Smooth muscle cell (in vitro differentiated cells): Measurements from ENCODE around the gene WIPF3. TPM values are rescaled to one million over a fixed set of nuclear protein-coding genes. Genes with fewer than 3 reads are reported as not detected.

Experiments used
- DNase-seq: peaks from one replicate; lab custom pipeline; 2025; ENCODE audit not compliant: unreplicated experiment; lab: John Stamatoyannopoulos, UW
- H2AFZ ChIP-seq: fragments of 200-600 bp; sonication (generic); 2 replicates; pipeline ENCODE4 v1.6.0; 2016; ENCODE audit warnings: antibody characterized with exemption, low read depth, mild to moderate bottlenecking
- H3F3A ChIP-seq: fragments of 200-600 bp; sonication (generic); 2 replicates; pipeline ENCODE4 v1.6.0; 2017; ENCODE audit warnings: antibody characterized with exemption, low read depth
- H3K27ac ChIP-seq: fragments of 200-600 bp; sonication (generic); 2 replicates; pipeline ENCODE4 v1.5.1; 2016; ENCODE audit warnings: low read depth, mild to moderate bottlenecking
- H3K27me3 ChIP-seq: fragments of 200-600 bp; sonication (generic); 2 replicates; pipeline ENCODE4 v1.6.1; 2016; ENCODE audit warnings: low read depth, mild to moderate bottlenecking
- H3K36me3 ChIP-seq: fragments of 200-600 bp; sonication (generic); 2 replicates; pipeline ENCODE4 v1.5.1; 2016; ENCODE audit warnings: low read depth
- H3K4me1 ChIP-seq: fragments of 200-600 bp; sonication (generic); 2 replicates; pipeline ENCODE4 v1.5.1; 2016; ENCODE audit warnings: low read depth
- H3K4me2 ChIP-seq: fragments of 200-600 bp; sonication (generic); 2 replicates; pipeline ENCODE4 v1.6.0; 2016; ENCODE audit warnings: mild to moderate bottlenecking
- H3K4me3 ChIP-seq: fragments of 200-600 bp; sonication (generic); 2 replicates; pipeline ENCODE4 v1.5.1; 2016; ENCODE audit warnings: mild to moderate bottlenecking
- H3K79me2 ChIP-seq: fragments of 200-600 bp; sonication (generic); 2 replicates; pipeline ENCODE4 v1.6.0; 2016; ENCODE audit warnings: low read depth, mild to moderate bottlenecking
- H3K9ac ChIP-seq: fragments of 200-600 bp; sonication (generic); 2 replicates; pipeline ENCODE4 v1.6.0; 2016; ENCODE audit warnings: low read depth
- H3K9me3 ChIP-seq: fragments of 200-600 bp; sonication (generic); replicated peaks from 2 replicates; pipeline ENCODE4 v1.5.1; 2016; ENCODE audit warnings: low read depth
- H4K20me1 ChIP-seq: fragments of 200-600 bp; sonication (generic); 2 replicates; pipeline ENCODE4 v1.6.0; 2016; ENCODE audit warnings: low read depth
- CTCF ChIP-seq: fragments of 200-600 bp; sonication (generic); IDR thresholded peaks from 2 replicates; pipeline ENCODE4 v1.5.1; 2017; ENCODE audit warnings: borderline replicate concordance, mild to moderate bottlenecking, antibody characterized with exemption; ENCODE audit not compliant: insufficient read depth, poor library complexity, severe bottlenecking
- WGBS: methylation state at CpG from one replicate; pipeline ENCODE4 v1.1.7; 2016; ENCODE audit warnings: low lambda C conversion rate; 5-methylcytosine and 5-hydroxymethylcytosine counted together
- polyA plus RNA-seq: library from polyadenylated mRNA; unstranded; fragments of >200 nt; fragmentation: Nextera tagmentation; extraction: Ambion mirVana; gene quantifications from 2 replicates; pipeline ENCODE4 v1.2.1, GENCODE V29; 2016
- total RNA-seq: library from RNA; depleted of rRNA; stranded (reverse); fragments of >200 nt; gene quantifications from 2 replicates; pipeline ENCODE4 v1.2.3, GENCODE V29; 2014

The WIPF3 gene
- total and polyA plus RNA-seq, 2 experiments from 2014 or later: 0.22 TPM; not detected in 1

- no peak overlapping the region for H3K4me3 ChIP-seq
- 85% methylated on average over 11 of the region's 11 CpGs for WGBS
- no peaks in the 10 kb centered on the region for H4K20me1 ChIP-seq
- no peak overlapping the region for H2AFZ ChIP-seq
- H3K36me3 ChIP-seq: no peaks in the 10 kb centered on the region
- DNase-seq: no peak
- H3K27ac ChIP-seq: no peak overlapping the region
- peaks cover 31% of the 10 kb centered on the region for H3K4me1 ChIP-seq
- no peaks in the 10 kb centered on the region for H3K79me2 ChIP-seq
- no peaks in the 10 kb centered on the region for H3F3A ChIP-seq
- H3K4me2 ChIP-seq: no peak overlapping the region
- peaks cover 25% of the 10 kb centered on the region for H3K27me3 ChIP-seq
- H3K9ac ChIP-seq: no peak overlapping the region
- TF ChIP-seq CTCF: no peak
- no peaks in the 10 kb centered on the region for H3K9me3 ChIP-seq
These were observed 35.8 kb downstream of the WIPF3 start for GRCh38 chr7:29841926-29842701.

- peaks cover 25% of the 10 kb centered on the region for H3K27me3 ChIP-seq
- H2AFZ ChIP-seq: no peak overlapping the region
- peaks cover 31% of the 10 kb centered on the region for H3K4me1 ChIP-seq
- H3K4me3 ChIP-seq: no peak overlapping the region
- no peak for DNase-seq
- TF ChIP-seq CTCF: no peak
- no peaks in the 10 kb centered on the region for H3K36me3 ChIP-seq
- no peaks in the 10 kb centered on the region for H3K9me3 ChIP-seq
- H3K27ac ChIP-seq: no peak overlapping the region
- no peaks in the 10 kb centered on the region for H4K20me1 ChIP-seq
- H3K79me2 ChIP-seq: no peaks in the 10 kb centered on the region
- H3F3A ChIP-seq: no peaks in the 10 kb centered on the region
- no peak overlapping the region for H3K9ac ChIP-seq
- WGBS: 89% methylated on average over 8 of the region's 8 CpGs
- H3K4me2 ChIP-seq: no peak overlapping the region
These were observed 36.8 kb downstream of the WIPF3 start for GRCh38 chr7:29843093-29843492.

GRCh38 chr7:29843726-29844125, 37.4 kb downstream of the WIPF3 start:
- H3F3A ChIP-seq: no peaks in the 10 kb centered on the region
- no peak overlapping the region for H3K4me2 ChIP-seq
- H3K27me3 ChIP-seq: peaks cover 25% of the 10 kb centered on the region
- H3K9ac ChIP-seq: no peak overlapping the region
- TF ChIP-seq CTCF: no peak
- peaks cover 31% of the 10 kb centered on the region for H3K4me1 ChIP-seq
- no peaks in the 10 kb centered on the region for H3K36me3 ChIP-seq
- no peaks in the 10 kb centered on the region for H3K79me2 ChIP-seq
- no peak for DNase-seq
- no peak overlapping the region for H3K4me3 ChIP-seq
- no peak overlapping the region for H2AFZ ChIP-seq
- no peaks in the 10 kb centered on the region for H3K9me3 ChIP-seq
- H4K20me1 ChIP-seq: no peaks in the 10 kb centered on the region
- WGBS: 84% methylated on average over 4 of the region's 4 CpGs
- no peak overlapping the region for H3K27ac ChIP-seq

DNA sequence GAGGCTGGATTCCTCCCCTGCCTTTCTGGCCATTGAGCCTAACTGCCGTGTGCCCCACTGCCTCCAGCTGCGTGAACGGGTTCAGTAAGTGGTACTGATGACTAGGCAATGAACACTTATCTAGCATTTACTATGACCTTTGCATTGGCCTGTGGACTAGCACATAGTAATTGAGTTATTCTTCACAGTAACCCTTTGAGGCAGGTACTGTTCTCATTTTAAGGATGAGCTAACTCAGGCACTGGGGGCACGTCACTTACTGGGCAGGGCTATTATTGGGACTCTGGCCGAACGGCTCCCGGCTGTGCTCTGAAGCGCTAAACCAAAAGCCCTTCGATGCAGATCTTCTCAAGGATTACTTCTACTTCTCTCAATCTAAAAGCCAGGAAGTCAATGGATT, 38.3 kb downstream of the WIPF3 start:
- DNase-seq: no peak
- H3K4me3 ChIP-seq: no peak overlapping the region
- H3K4me2 ChIP-seq: no peak overlapping the region
- WGBS: 88% methylated on average over 9 of the region's 9 CpGs
- H3K27ac ChIP-seq: no peak overlapping the region
- no peak overlapping the region for H3K9ac ChIP-seq
- no peak overlapping the region for H2AFZ ChIP-seq
- no peaks in the 10 kb centered on the region for H3K9me3 ChIP-seq
- H3K27me3 ChIP-seq: peaks cover 28% of the 10 kb centered on the region
- no peaks in the 10 kb centered on the region for H4K20me1 ChIP-seq
- H3K79me2 ChIP-seq: no peaks in the 10 kb centered on the region
- no peak for TF ChIP-seq CTCF
- H3F3A ChIP-seq: no peaks in the 10 kb centered on the region
- H3K4me1 ChIP-seq: peaks cover 31% of the 10 kb centered on the region
- H3K36me3 ChIP-seq: no peaks in the 10 kb centered on the region
